Kidney (tissue), 14 donors: ENCODE data around the gene EIF4E1B. TPM values are rescaled to one million over a fixed set of nuclear protein-coding genes. Genes with fewer than 3 reads are reported as not detected.

Experiments used
- DNase-seq, 5 donors: peaks; one replicate each; pipeline ENCODE4 v3.0.0-alpha.2; 2013 to 2020
- FAIRE-seq: peaks from 2 replicates; lab custom pipeline; 2012; peaks lifted over from hg19 to GRCh38; lab: Jason Lieb, UNC
- H3K27ac ChIP-seq, 2 donors: one replicate each; pipeline ENCODE4 v1.7.0; 2013; ENCODE audit warnings: low read depth in 2 of 2, low read length in 2 of 2, inconsistent platforms in 1 of 2
- H3K27me3 ChIP-seq: one replicate; pipeline ENCODE4 v1.7.1; 2013; ENCODE audit warnings: low read length, inconsistent platforms; ENCODE audit not compliant: control insufficient read depth, insufficient read depth
- H3K36me3 ChIP-seq, 3 donors: one replicate each; pipeline versions ENCODE4 v1.7.0 to v1.7.1; 2013; ENCODE audit warnings: low read length in 3 of 3, control low read depth in 1 of 3, inconsistent platforms in 1 of 3; ENCODE audit not compliant: insufficient read depth in 3 of 3, control insufficient read depth in 2 of 3
- H3K4me1 ChIP-seq, 3 donors: one replicate each; pipeline versions ENCODE4 v1.7.0 to v1.7.1; 2013; ENCODE audit warnings: low read length in 3 of 3, inconsistent platforms in 1 of 3, low read depth in 1 of 3; ENCODE audit not compliant: control insufficient read depth in 2 of 3, insufficient read depth in 2 of 3
- H3K4me3 ChIP-seq, 3 donors: one replicate each; pipeline versions ENCODE4 v1.7.0 to v1.8.1; 2013; ENCODE audit warnings: low read length in 3 of 3, control low read depth in 1 of 3, inconsistent platforms in 1 of 3
- H3K9ac ChIP-seq, 3 donors: one replicate each; pipeline versions ENCODE4 v1.7.0 to v1.7.1; 2013; ENCODE audit warnings: low read length in 3 of 3, control low read depth in 1 of 3, inconsistent platforms in 1 of 3
- H3K9me3 ChIP-seq, 3 donors: one replicate each; pipeline versions ENCODE4 v1.7.0 to v1.7.1; 2013; ENCODE audit warnings: low read length in 3 of 3, control low read depth in 1 of 3, inconsistent platforms in 1 of 3; ENCODE audit not compliant: control insufficient read depth in 2 of 3, insufficient read depth in 1 of 3
- CTCF ChIP-seq: IDR thresholded peaks from 3 replicates; pipeline ENCODE4 v1.5.1; 2012; ENCODE audit warnings: mild to moderate bottlenecking, moderate library complexity, borderline replicate concordance; ENCODE audit not compliant: insufficient read depth; ENCODE audit errors: extremely low read depth
- intact Hi-C: fragments of 100-400 bp; cut with DNase I; formaldehyde crosslinking; loops from one replicate; pipeline ENCODE4 v1.11.1; 2022
- polyA plus RNA-seq: library from polyadenylated mRNA; stranded (reverse); fragments of 350-450 nt; fragmentation: Illumina TruSeq; extraction: RNeasy Lipid Tissue Mini Kit (QIAGEN cat#74804); gene quantifications from one replicate; pipeline ENCODE4 v1.2.3, GENCODE V29; 2014; ENCODE audit warnings: low read depth, low replicate concordance; ENCODE audit not compliant: insufficient read depth
- total RNA-seq: library from RNA; stranded (reverse); fragmentation: NEBNext Ultra II Directional; extraction: Animal tissue kit (Norgen Biotek cat#: 25700); gene quantifications from one replicate; pipeline ENCODE4 v1.2.1, GENCODE V29; 2021
- donor health status: control.
- donor health status: control.
- donor health status: control.
- donor health status: control.
- donor health status: control.
- donor health status: DM: yes; HTN: yes; CAD: no.
- donor health status: Normal renal cell carcinoma (clear cell type).

EIF4E1B gene
- total and polyA plus RNA-seq, 2 donors from 2014 or later, result not detected

GRCh38 chr5:176671890-176672747 is 41.6 kb downstream of the EIF4E1B start:
- Histone ChIP-seq H3K9ac (no peak overlapping the region), H3K4me3 (no peak overlapping the region), H3K27ac (no peak overlapping the region), H3K4me1 (peaks cover 0 to 3% (median 2%) of the 10 kb centered on the region in 3 donors), H3K36me3 (no peaks in the 10 kb centered on the region), H3K27me3 (no peaks in the 10 kb centered on the region), H3K9me3 (no peaks in the 10 kb centered on the region)
- TF ChIP-seq CTCF, result no peak
- DNase-seq (peak in 1 of 5 donors; percentile 32), FAIRE-seq (no peak)
- intact Hi-C loops, result no loop called here

DNA sequence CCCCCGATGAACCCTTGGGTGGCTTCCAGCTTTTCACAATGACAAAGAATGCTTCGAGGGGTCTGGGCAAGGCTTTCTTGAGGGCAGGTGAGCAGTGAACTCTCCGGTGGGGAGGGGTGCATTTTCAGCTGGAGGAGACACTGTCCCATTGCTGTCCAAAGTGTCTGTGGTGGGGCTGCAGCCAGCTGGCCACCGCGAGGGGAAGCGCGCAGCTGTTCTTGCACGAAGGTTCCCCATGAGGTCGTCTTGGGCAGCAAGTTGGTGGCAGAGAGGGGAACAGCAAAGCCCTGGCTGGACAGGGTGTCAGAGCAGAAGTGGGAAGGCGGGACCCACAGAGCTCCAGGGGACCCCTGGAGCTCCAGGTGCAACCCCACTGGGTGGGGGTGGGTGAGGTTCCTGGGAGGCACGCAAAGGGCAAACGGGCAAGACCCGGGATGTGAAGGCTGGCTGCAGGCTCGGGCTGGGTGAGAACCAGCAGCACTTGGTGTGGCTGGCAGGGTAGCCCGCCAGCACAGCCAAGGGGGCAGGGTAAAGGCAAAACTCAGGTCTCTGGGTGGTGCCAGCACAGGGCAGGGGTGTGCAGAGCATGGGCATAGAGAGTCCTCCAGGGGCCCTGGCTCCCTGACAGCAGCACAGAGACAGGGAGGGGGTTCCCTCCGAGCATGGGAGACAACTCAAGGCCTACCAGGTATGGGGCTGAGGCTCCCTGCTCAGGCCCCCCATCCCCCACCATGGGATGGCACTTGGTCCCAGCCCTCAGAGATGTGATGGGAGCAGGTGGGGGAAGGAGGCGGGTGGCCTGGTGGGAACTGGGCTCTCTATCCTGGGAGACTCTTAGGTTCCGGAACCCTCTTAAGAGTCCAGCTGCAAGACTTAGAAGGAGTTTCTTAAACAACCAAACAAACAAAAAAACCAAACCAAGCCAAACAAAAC is 43.4 kb downstream of the EIF4E1B start:
- Histone ChIP-seq H3K9me3 (no peaks in the 10 kb centered on the region), H3K4me1 (peaks cover 0 to 6% (median 2%) of the 10 kb centered on the region in 3 donors), H3K27me3 (no peaks in the 10 kb centered on the region), H3K36me3 (no peaks in the 10 kb centered on the region), H3K27ac (no peak overlapping the region), H3K9ac (no peak overlapping the region), H3K4me3 (no peak overlapping the region)
- DNase-seq, result peak in 1 of 5 donors; percentile 61
- intact Hi-C loops, result no loop called here
- FAIRE-seq, result no peak
- TF ChIP-seq CTCF, result no peak

DNA sequence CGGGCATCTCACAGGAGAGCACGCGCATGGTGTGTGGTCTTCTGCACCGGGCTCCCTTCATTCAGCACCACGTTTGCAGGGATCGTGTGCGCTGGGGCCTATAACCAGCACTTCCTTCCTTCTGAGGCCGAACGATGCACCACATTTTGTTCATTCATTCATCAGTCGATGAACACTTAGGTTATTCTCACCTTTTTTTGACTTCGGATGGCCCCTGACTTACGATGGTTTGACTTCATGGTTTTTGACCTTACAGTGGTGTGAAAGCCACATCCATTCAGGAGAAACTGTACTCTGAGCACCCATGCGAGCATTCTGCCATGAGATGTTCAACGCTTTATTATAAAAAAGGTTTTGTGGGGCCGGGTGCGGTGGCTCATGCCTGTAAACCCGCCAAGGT is 44.3 kb downstream of the EIF4E1B start:
- Histone ChIP-seq H3K4me3 (no peak overlapping the region), H3K27ac (no peak overlapping the region), H3K36me3 (no peaks in the 10 kb centered on the region), H3K27me3 (no peaks in the 10 kb centered on the region), H3K9ac (no peak overlapping the region), H3K9me3 (no peaks in the 10 kb centered on the region), H3K4me1 (peaks cover 0 to 8% (median 2%) of the 10 kb centered on the region in 3 donors)
- peak in 1 of 5 donors; percentile 1 for DNase-seq
- no peak for FAIRE-seq
- intact Hi-C loops, result no loop called here
- TF ChIP-seq CTCF, result no peak
